ENCODE measurements around the gene LGALS9. TPM values are rescaled to one million over a fixed set of nuclear protein-coding genes. Genes with fewer than 3 reads are reported as not detected.

Gene LGALS9
- polyA plus RNA-seq, 1 donor from 2014 or later, result not detected

GRCh38 chr17:27597783-27598320, 33.1 kb upstream of the LGALS9 start:
- Histone ChIP-seq H3F3A (ENCODE audit: insufficient read depth, low read length, poor library complexity, severe bottlenecking) (no peaks in the 10 kb centered on the region), H3K9ac (ENCODE audit: low read length) (no peak overlapping the region), H4K20me1 (ENCODE audit: insufficient read depth) (no peaks in the 10 kb centered on the region), H3K36me3 (ENCODE audit: insufficient read depth, low read length) (no peaks in the 10 kb centered on the region), H3K27ac (ENCODE audit: low read length) (no peak overlapping the region), H3K9me3 (ENCODE audit: low read length) (no peaks in the 10 kb centered on the region), H2AFZ (ENCODE audit: low read depth, low read length) (no peak overlapping the region), H3K9me2 (ENCODE audit: insufficient read depth, low read length) (no peaks in the 10 kb centered on the region), H3K27me3 (ENCODE audit: insufficient read depth, low read depth, low read length) (no peaks in the 10 kb centered on the region), H3K79me2 (replicated peaks; ENCODE audit: insufficient read depth, low read length) (no peaks in the 10 kb centered on the region), H3K4me2 (ENCODE audit: low read length) (no peak overlapping the region), H3K4me3 (ENCODE audit: low read length) (no peak overlapping the region)
- TF ChIP-seq REST (IDR thresholded peaks at IDR 0.05; ENCODE audit: borderline replicate concordance), result no peak
- no peak for TF ChIP-seq POLR2AphosphoS5 (IDR thresholded peaks at IDR 0.05)
- no peak for TF ChIP-seq RAD21 (conservative IDR thresholded peaks at IDR 0.05)

- no peak overlapping the region for H3K27ac ChIP-seq (ENCODE audit: low read length)
- no peaks in the 10 kb centered on the region for H3K9me2 ChIP-seq (ENCODE audit: insufficient read depth, low read length)
- no peak overlapping the region for H2AFZ ChIP-seq (ENCODE audit: low read depth, low read length)
- no peaks in the 10 kb centered on the region for H3K9me3 ChIP-seq (ENCODE audit: low read length)
- no peak for TF ChIP-seq TAF1 (IDR thresholded peaks at IDR 0.05; ENCODE audit: low read depth)
- no peak for TF ChIP-seq EP300 (conservative IDR thresholded peaks at IDR 0.05; ENCODE audit: poor library complexity, severe bottlenecking)
- TF ChIP-seq CTCF (IDR thresholded peaks at IDR 0.05; ENCODE audit: poor library complexity, severe bottlenecking), result no peak
- TF ChIP-seq EZH2 (IDR thresholded peaks at IDR 0.05; ENCODE audit: borderline replicate concordance, insufficient read depth, low read length, poor library complexity, severe bottlenecking), result no peak
- TF ChIP-seq REST (IDR thresholded peaks at IDR 0.05; ENCODE audit: borderline replicate concordance), result no peak
- TF ChIP-seq POLR2AphosphoS5 (IDR thresholded peaks at IDR 0.05), result no peak
- no peak for TF ChIP-seq RAD21 (conservative IDR thresholded peaks at IDR 0.05)
- TF ChIP-seq MXI1 (conservative IDR thresholded peaks at IDR 0.05; ENCODE audit: poor library complexity, severe bottlenecking), result no peak
- TF ChIP-seq SMC3 (conservative IDR thresholded peaks at IDR 0.05; ENCODE audit: poor library complexity), result no peak
- H3K4me3 ChIP-seq (ENCODE audit: low read length), result no peak overlapping the region
- no peaks in the 10 kb centered on the region for H3K27me3 ChIP-seq (ENCODE audit: insufficient read depth, low read depth, low read length)
- H3K4me2 ChIP-seq (ENCODE audit: low read length), result no peak overlapping the region
- no peaks in the 10 kb centered on the region for H3K79me2 ChIP-seq (replicated peaks; ENCODE audit: insufficient read depth, low read length)
- H3K9ac ChIP-seq (ENCODE audit: low read length), result no peak overlapping the region
- no peaks in the 10 kb centered on the region for H3K36me3 ChIP-seq (ENCODE audit: insufficient read depth, low read length)
- H3F3A ChIP-seq (ENCODE audit: insufficient read depth, low read length, poor library complexity, severe bottlenecking), result no peaks in the 10 kb centered on the region
- H4K20me1 ChIP-seq (ENCODE audit: insufficient read depth), result no peaks in the 10 kb centered on the region
These were observed 32.5 kb upstream of the LGALS9 start for GRCh38 chr17:27598337-27599050.

Data from neural cell (in vitro differentiated cells).